Muscle layer of duodenum (tissue), 2 donors: Measurements from ENCODE around the gene DNAJC5G.

Source experiments
- H3K27ac ChIP-seq: one replicate; pipeline ENCODE4 v1.7.0; 2013; ENCODE audit warnings: mild to moderate bottlenecking, low read length
- H3K27me3 ChIP-seq: one replicate; pipeline ENCODE4 v1.7.0; 2013; ENCODE audit warnings: low read depth, mild to moderate bottlenecking, control low read depth, low read length
- H3K36me3 ChIP-seq, 2 donors: one replicate each; pipeline ENCODE4 v1.7.0; 2013; ENCODE audit warnings: low read length in 2 of 2, control low read depth in 1 of 2, mild to moderate bottlenecking in 1 of 2; ENCODE audit not compliant: insufficient read depth in 2 of 2, control insufficient read depth in 1 of 2
- H3K4me1 ChIP-seq, 2 donors: one replicate each; pipeline ENCODE4 v1.7.0; 2013; ENCODE audit warnings: low read length in 2 of 2, mild to moderate bottlenecking in 2 of 2, control low read depth in 1 of 2, moderate library complexity in 1 of 2; ENCODE audit not compliant: insufficient read depth in 2 of 2, control insufficient read depth in 1 of 2
- H3K4me3 ChIP-seq, 2 donors: one replicate each; pipeline ENCODE4 v1.7.0; 2013; ENCODE audit warnings: low read length in 2 of 2, low read depth in 1 of 2, mild to moderate bottlenecking in 1 of 2
- H3K9me3 ChIP-seq, 2 donors: one replicate each; pipeline ENCODE4 v1.7.0; 2013; ENCODE audit warnings: low read length in 2 of 2, control low read depth in 1 of 2, mild to moderate bottlenecking in 1 of 2; ENCODE audit not compliant: control insufficient read depth in 1 of 2
- donor health status: healthy.

Gene DNAJC5G

DNA sequence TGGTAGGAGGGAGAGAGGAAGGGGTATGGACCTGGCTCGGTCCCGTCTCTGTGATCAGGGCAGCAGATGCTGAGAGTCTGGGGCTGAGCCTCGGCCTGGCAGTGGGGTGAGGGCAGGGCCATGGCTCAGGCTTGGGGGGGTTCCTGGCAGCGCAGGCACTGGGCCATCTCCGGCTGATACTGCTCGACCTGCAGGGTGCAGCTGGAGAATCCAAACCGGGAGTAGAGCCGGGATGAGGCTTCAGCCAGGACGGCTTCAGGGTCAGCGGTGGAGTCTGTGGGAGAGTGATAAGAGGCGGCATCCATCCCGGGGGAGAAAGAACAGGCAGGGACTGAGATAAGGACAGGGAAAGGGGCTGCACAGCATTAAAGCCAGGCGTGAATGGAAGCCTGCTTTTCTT, 20.0 kb upstream of the DNAJC5G start:
- Histone ChIP-seq H3K4me3 (no peak overlapping the region), H3K27ac (no peak overlapping the region), H3K9me3 (no peaks in the 10 kb centered on the region), H3K4me1 (peaks cover 0 to 2% of the 10 kb centered on the region in 2 donors), H3K36me3 (no peaks in the 10 kb centered on the region), H3K27me3 (peaks cover 36% of the 10 kb centered on the region)

- peaks cover 38% of the 10 kb centered on the region for H3K27me3 ChIP-seq
- no peaks in the 10 kb centered on the region for H3K9me3 ChIP-seq
- no peaks in the 10 kb centered on the region for H3K4me1 ChIP-seq
- no peak overlapping the region for H3K4me3 ChIP-seq
- H3K27ac ChIP-seq = no peak overlapping the region
- H3K36me3 ChIP-seq = no peaks in the 10 kb centered on the region
Measured at GRCh38 chr2:27255660-27256059, 19.6 kb upstream of the DNAJC5G start.

- H3K36me3 ChIP-seq = no peaks in the 10 kb centered on the region
- peaks cover 0 to 3% of the 10 kb centered on the region in 2 donors for H3K4me1 ChIP-seq
- H3K27ac ChIP-seq = no peak overlapping the region
- H3K27me3 ChIP-seq = peaks cover 39% of the 10 kb centered on the region
- no peak overlapping the region for H3K4me3 ChIP-seq
- H3K9me3 ChIP-seq = no peaks in the 10 kb centered on the region
Measured at GRCh38 chr2:27256855-27257454, 18.3 kb upstream of the DNAJC5G start.

GRCh38 chr2:27258051-27258450, 17.2 kb upstream of the DNAJC5G start:
- H3K27ac ChIP-seq = no peak overlapping the region
- H3K9me3 ChIP-seq = no peaks in the 10 kb centered on the region
- peaks cover 40% of the 10 kb centered on the region for H3K27me3 ChIP-seq
- no peak overlapping the region for H3K4me3 ChIP-seq
- H3K36me3 ChIP-seq = no peaks in the 10 kb centered on the region
- peaks cover 0 to 13% of the 10 kb centered on the region in 2 donors for H3K4me1 ChIP-seq

GRCh38 chr2:27261241-27261925, 13.8 kb upstream of the DNAJC5G start:
- Histone ChIP-seq H3K36me3 (no peaks in the 10 kb centered on the region), H3K27ac (no peak overlapping the region), H3K27me3 (peaks cover 64% of the 10 kb centered on the region), H3K9me3 (no peaks in the 10 kb centered on the region), H3K4me1 (peaks cover 4 to 35% of the 10 kb centered on the region in 2 donors), H3K4me3 (no peak overlapping the region)

- Histone ChIP-seq H3K4me3 (peak overlapping the region in 1 of 2 donors; percentile 71), H3K4me1 (peaks cover 4 to 35% of the 10 kb centered on the region in 2 donors), H3K36me3 (no peaks in the 10 kb centered on the region), H3K27me3 (peaks cover 64% of the 10 kb centered on the region), H3K9me3 (no peaks in the 10 kb centered on the region), H3K27ac (no peak overlapping the region)
Measured at GRCh38 chr2:27261926-27262298, 13.3 kb upstream of the DNAJC5G start.

GRCh38 chr2:27262379-27263286, 12.6 kb upstream of the DNAJC5G start, which contains the start of gene SLC30A3:
TSS of gene SLC30A3 (minus strand) at chr2:27263047. CDS start at chr2:27262906, 141 bp downstream.
- peaks cover 58% of the 10 kb centered on the region for H3K27me3 ChIP-seq
- peak within 1 kb of the TSS; percentile 39 to 71 for H3K4me3 ChIP-seq
- H3K36me3 ChIP-seq = no peaks in the 10 kb centered on the region
- H3K4me1 ChIP-seq = peaks cover 4 to 35% of the 10 kb centered on the region in 2 donors
- no peak within 1 kb of the TSS for H3K27ac ChIP-seq
- no peaks in the 10 kb centered on the region for H3K9me3 ChIP-seq

DNA sequence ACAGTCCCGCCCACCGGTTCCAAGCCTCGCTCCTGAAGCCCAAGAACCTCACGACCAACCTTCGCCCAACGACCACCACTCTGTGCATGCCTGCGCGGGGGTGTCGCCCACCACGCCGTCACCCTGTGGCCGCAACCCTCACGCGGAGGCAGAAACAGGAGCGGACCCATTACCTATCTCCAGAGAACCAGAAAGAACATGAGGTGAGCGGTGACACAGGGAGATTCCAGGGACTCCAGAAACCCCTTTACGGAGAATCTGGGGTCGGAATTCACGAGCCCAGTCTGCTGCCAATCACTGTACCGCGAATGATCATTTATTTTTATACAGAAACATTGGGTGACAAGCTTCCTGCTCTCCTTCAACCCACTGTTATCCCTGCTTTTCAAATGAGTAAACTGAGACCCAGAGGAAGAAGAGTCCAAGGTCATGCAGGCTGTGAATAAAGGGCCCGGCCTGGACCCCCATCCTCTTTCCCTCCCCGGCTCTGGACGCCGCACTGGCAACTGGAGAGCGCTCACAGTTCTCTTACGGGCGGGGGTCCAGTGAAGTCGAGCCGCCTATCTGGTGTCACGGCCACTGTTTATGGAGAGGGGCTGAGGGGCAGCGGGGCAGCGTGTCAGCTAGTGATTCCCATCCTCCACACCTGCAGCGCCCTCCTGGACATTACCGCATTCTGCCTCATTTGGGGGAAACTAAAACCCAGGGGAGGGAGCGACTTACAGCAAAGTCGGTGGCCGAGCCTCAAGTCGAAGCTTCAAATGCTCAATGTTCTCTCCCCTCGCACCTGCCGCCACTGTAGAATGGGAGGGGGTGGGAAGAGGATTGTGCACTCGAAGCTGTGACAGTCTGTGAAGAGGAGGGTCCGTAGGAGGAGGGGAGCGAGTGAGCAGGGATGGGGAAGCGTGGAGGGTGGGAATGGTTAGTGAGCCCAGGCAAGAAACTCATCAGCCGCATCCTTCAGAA, 11.7 kb upstream of the DNAJC5G start:
- no peaks in the 10 kb centered on the region for H3K36me3 ChIP-seq
- H3K4me1 ChIP-seq = peaks cover 4 to 35% of the 10 kb centered on the region in 2 donors
- peak overlapping the region; percentile 39 to 71 for H3K4me3 ChIP-seq
- H3K27me3 ChIP-seq = peaks cover 56% of the 10 kb centered on the region
- no peak overlapping the region for H3K27ac ChIP-seq
- H3K9me3 ChIP-seq = no peaks in the 10 kb centered on the region

DNA sequence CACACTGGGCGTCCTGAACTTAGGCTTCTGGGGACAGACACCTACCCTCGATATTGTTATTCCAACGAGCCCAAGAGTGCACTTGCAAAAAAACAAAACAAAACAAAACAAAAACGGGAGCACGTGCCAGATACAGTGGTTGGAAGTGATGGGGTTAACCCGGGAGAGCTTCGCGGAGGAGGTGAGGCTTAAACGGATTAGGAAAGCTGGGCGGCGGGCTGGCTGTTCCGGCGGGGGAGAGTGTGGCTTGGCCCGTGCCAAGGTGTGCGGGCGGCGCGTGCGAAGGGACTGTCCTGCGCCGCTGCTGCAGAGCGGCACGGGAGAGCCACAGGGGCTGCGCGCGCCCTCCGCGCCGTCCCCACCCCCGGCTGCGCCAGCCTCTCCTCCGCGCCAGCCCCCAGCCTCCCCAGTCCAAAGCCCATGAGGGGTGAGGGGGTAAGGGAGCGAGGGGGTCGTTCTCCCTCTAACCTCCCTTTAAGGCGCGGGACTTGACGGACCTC, 10.9 kb upstream of the DNAJC5G start:
- H3K4me1 ChIP-seq = peaks cover 4 to 35% of the 10 kb centered on the region in 2 donors
- H3K27me3 ChIP-seq = peaks cover 56% of the 10 kb centered on the region
- no peaks in the 10 kb centered on the region for H3K36me3 ChIP-seq
- no peaks in the 10 kb centered on the region for H3K9me3 ChIP-seq
- H3K4me3 ChIP-seq = peak overlapping the region; percentile 30 to 71
- H3K27ac ChIP-seq = no peak overlapping the region

DNA sequence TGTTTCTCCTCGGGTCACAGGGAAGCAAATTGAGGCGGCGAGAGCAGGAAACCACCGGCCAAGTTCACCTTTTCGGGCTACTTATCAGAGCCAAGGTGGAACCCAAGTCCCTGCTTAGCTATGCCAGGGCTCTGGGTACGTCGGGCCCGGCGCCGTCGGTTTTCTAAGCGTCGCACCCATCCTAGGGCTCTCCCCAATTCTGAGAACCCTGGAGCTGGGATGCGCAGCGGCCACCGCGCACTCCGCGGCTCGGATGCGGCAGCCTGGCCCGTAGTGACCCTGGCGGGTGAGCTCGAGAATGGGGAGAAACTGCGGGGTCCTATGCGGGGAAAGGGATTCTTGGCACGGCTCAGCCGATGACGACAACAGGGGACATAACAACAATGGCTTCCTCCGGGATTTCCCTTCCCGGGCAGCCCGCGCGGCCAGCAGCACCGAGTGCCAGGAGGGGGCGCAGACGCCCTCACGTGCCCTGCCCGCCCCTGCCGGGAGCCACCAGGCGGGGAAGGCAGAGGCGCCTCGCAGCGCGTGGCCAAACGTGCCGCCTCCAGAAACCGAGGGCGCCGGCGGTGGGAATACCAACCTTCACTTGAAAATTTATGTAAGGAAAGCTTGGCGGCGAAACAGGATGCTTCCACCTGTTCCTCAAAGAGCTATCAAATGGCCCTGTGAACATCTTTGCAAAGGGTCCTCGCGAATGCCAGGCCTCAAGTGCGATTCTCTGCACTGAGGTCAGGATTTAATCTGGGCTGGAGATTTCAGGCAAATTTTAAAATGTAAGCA, 10.3 kb upstream of the DNAJC5G start:
- Histone ChIP-seq H3K36me3 (no peaks in the 10 kb centered on the region), H3K4me1 (peaks cover 4 to 35% of the 10 kb centered on the region in 2 donors), H3K27ac (no peak overlapping the region), H3K4me3 (peak overlapping the region; percentile 30 to 71), H3K9me3 (no peaks in the 10 kb centered on the region), H3K27me3 (peaks cover 50% of the 10 kb centered on the region)
